K562 (cell line): ENCODE results near the gene SEC22B. TPM values are rescaled to one million over a fixed set of nuclear protein-coding genes. Genes with fewer than 3 reads are reported as not detected.

Experiments used
- CAMTA2 ChIP-seq: fragments of 250-450 bp; sonication (Bioruptor Pico); conservative IDR thresholded peaks from 2 replicates; pipeline ENCODE4 v1.5.1; 2022
- CBX2 ChIP-seq: fragments of 200-600 bp; sonication (generic); IDR thresholded peaks from one replicate; pipeline ENCODE4 v1.6.1; 2012; ENCODE audit warnings: mild to moderate bottlenecking, low read length, inconsistent platforms; ENCODE audit not compliant: insufficient read depth, poor library complexity, severe bottlenecking
- CC2D1A ChIP-seq: fragments of 450-650 bp; IDR thresholded peaks from 2 replicates; pipeline ENCODE4 v1.6.1; 2017; ENCODE audit warnings: mild to moderate bottlenecking
- EGR1 ChIP-seq: fragments of 450-650 bp; conservative IDR thresholded peaks from 2 replicates; pipeline ENCODE4 v1.6.1; 2017; ENCODE audit warnings: mild to moderate bottlenecking
- EWSR1 ChIP-seq: fragments of 450-650 bp; IDR thresholded peaks from 2 replicates; pipeline ENCODE4 v1.6.1; 2018; ENCODE audit warnings: borderline replicate concordance, mild to moderate bottlenecking, low read depth, moderate library complexity; ENCODE audit not compliant: partially characterized antibody
- FOSL1 ChIP-seq: fragments of 200-800 bp; sonication (Bioruptor generic); conservative IDR thresholded peaks from 2 replicates; pipeline ENCODE4 v1.6.1; 2016; ENCODE audit warnings: missing genetic modification characterization, missing compliant biosample characterization
- FOXA3 ChIP-seq, 2 experiments: fragments of 450-650 bp in 1 of 2; sonication (generic) in 1 of 2; formaldehyde crosslinking; IDR thresholded peaks in 1 of 2; conservative IDR thresholded peaks in 1 of 2; 2 replicates each; pipeline versions ENCODE4 v1.4.0 to v1.8.0; 2020 to 2022; ENCODE audit warnings: mild to moderate bottlenecking in 2 of 2, missing genetic modification reagents in 1 of 2
- HDAC8 ChIP-seq: fragments of 450-650 bp; IDR thresholded peaks from 2 replicates; pipeline ENCODE4 v1.6.1; 2016; ENCODE audit warnings: mild to moderate bottlenecking, missing genetic modification characterization, moderate library complexity, missing compliant biosample characterization
- PHF21A ChIP-seq: fragments of 450-650 bp; IDR thresholded peaks from 2 replicates; pipeline ENCODE4 v1.6.1; 2017; ENCODE audit warnings: low read depth, borderline replicate concordance
- RBBP5 ChIP-seq: fragments of 200-600 bp; sonication (generic); IDR thresholded peaks from 2 replicates; pipeline ENCODE4 v1.6.1; 2012; ENCODE audit warnings: borderline replicate concordance, mild to moderate bottlenecking, low read length, control low read depth, inconsistent platforms; ENCODE audit not compliant: insufficient read depth, poor library complexity, severe bottlenecking
- SAP30 ChIP-seq: fragments of 200-600 bp; sonication (generic); IDR thresholded peaks from 2 replicates; pipeline ENCODE4 v1.6.1; 2012; ENCODE audit warnings: borderline replicate concordance, low read depth, mild to moderate bottlenecking, moderate library complexity, low read length, control low read depth, inconsistent platforms; ENCODE audit not compliant: insufficient read depth, poor library complexity, severe bottlenecking
- U2AF1 ChIP-seq: fragments of 200-400 bp; formaldehyde crosslinking; optimal IDR thresholded peaks from 2 replicates; pipeline ENCODE3; 2017; ENCODE audit warnings: mild to moderate bottlenecking, low read depth, low read length, moderate library complexity
- ZEB2 ChIP-seq: fragments of 450-650 bp; IDR thresholded peaks from 2 replicates; pipeline ENCODE4 v1.6.1; 2016
- ZNF124 ChIP-seq: sonication (generic); formaldehyde crosslinking; IDR thresholded peaks from 2 replicates; pipeline ENCODE4 v1.8.1; 2022; ENCODE audit warnings: missing genetic modification reagents
- ZNF347 ChIP-seq: fragments of 450-650 bp; formaldehyde crosslinking; IDR thresholded peaks from 2 replicates; pipeline ENCODE4 v1.4.0; 2020; ENCODE audit warnings: low read depth, mild to moderate bottlenecking, moderate library complexity
- ZSCAN32 ChIP-seq: fragments of 450-650 bp; formaldehyde crosslinking; IDR thresholded peaks from 2 replicates; pipeline ENCODE4 v1.4.0; 2020; ENCODE audit warnings: mild to moderate bottlenecking, moderate library complexity
- polyA plus RNA-seq, 8 experiments: library from polyadenylated mRNA; depleted of rRNA in 4 of 8; stranded (reverse) in 5 of 8; unstranded in 3 of 8; fragments of >200 nt; fragmentation: Nextera tagmentation in 2 of 8; fragmentation: Illumina TruSeq in 1 of 8; extraction: Ambion mirVana in 2 of 8; extraction: Trizol in 1 of 8; gene quantifications; 2 replicates each; pipeline versions ENCODE4 v1.2.1 to v1.2.3, GENCODE V29; 2011 to 2014; ENCODE audit warnings: inconsistent platforms in 1 of 8, missing spikeins in 1 of 8
- total RNA-seq, 7 experiments: library from RNA; depleted of rRNA in 6 of 7; stranded (reverse); fragments of >200 nt in 6 of 7; fragmentation: Illumina TruSeq in 2 of 7; extraction: Trizol in 2 of 7; gene quantifications; 2 replicates each; pipeline versions ENCODE4 v1.2.1 to v1.2.3, GENCODE V29; 2011 to 2021; ENCODE audit warnings: low replicate concordance in 1 of 7
- TF ChIP-seq, protein P1 (sequence below): sonication (generic); formaldehyde crosslinking; IDR thresholded peaks from 2 replicates; pipeline ENCODE4 v1.8.0; 2022; ENCODE audit warnings: mild to moderate bottlenecking, low read depth, missing genetic modification reagents
- TF ChIP-seq, protein P2 (sequence below), 3 experiments: fragments of 200-800 bp in 1 of 3; sonication (Bioruptor generic) in 1 of 3; sonication (generic) in 1 of 3; formaldehyde crosslinking in 1 of 3; IDR thresholded peaks; 2 replicates each; pipeline versions ENCODE4 v1.6.1 to v1.8.0; 2016 to 2022; ENCODE audit warnings: mild to moderate bottlenecking in 2 of 3, missing compliant biosample characterization in 2 of 3, missing genetic modification characterization in 2 of 3, missing genetic modification reagents in 1 of 3
- TF ChIP-seq, protein P3 (sequence below): fragments of 450-650 bp; IDR thresholded peaks from 2 replicates; pipeline ENCODE4 v1.6.1; 2016; ENCODE audit warnings: mild to moderate bottlenecking

Gene SEC22B
- total and polyA plus RNA-seq, 9 of the 15 experiments (the other 6 are each of a cell fraction or from before 2014, with no cell fraction given) = 13.1 to 40.3 (median 23.5) TPM

- TF ChIP-seq, protein P1, sequence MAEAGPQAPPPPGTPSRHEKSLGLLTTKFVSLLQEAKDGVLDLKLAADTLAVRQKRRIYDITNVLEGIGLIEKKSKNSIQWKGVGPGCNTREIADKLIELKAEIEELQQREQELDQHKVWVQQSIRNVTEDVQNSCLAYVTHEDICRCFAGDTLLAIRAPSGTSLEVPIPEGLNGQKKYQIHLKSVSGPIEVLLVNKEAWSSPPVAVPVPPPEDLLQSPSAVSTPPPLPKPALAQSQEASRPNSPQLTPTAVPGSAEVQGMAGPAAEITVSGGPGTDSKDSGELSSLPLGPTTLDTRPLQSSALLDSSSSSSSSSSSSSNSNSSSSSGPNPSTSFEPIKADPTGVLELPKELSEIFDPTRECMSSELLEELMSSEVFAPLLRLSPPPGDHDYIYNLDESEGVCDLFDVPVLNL = 0 out of 2 replicates have a peak, but pooled peaks have one; percentile 60
- peak; percentile 89 for TF ChIP-seq SAP30
- TF ChIP-seq PHF21A = no peak
- TF ChIP-seq HDAC8 (tag) = no peak; the same call in 1 of the 2 replicates
- 0 out of 4 replicates have a peak, but pooled peaks of 1 of the 2 experiments have one; percentile 7 for TF ChIP-seq FOXA3 (CRISPR knock-in tag; conservative IDR thresholded peaks at IDR 0.05 in 1 of 2, IDR thresholded peaks at IDR 0.05 in 1 of 2)
- peak; percentile 91 for TF ChIP-seq RBBP5
- no peak for TF ChIP-seq ZSCAN32 (CRISPR knock-in tag)
- no peak for TF ChIP-seq EGR1
- no peak for TF ChIP-seq U2AF1
- TF ChIP-seq, protein P2, sequence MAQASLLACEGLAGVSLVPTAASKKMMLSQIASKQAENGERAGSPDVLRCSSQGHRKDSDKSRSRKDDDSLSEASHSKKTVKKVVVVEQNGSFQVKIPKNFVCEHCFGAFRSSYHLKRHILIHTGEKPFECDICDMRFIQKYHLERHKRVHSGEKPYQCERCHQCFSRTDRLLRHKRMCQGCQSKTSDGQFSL (CRISPR knock-in tag; IDR thresholded peaks at IDR 0.05) = no peak
- TF ChIP-seq, protein P2 (tag; IDR thresholded peaks at IDR 0.05) = no peak
- TF ChIP-seq, protein P3, sequence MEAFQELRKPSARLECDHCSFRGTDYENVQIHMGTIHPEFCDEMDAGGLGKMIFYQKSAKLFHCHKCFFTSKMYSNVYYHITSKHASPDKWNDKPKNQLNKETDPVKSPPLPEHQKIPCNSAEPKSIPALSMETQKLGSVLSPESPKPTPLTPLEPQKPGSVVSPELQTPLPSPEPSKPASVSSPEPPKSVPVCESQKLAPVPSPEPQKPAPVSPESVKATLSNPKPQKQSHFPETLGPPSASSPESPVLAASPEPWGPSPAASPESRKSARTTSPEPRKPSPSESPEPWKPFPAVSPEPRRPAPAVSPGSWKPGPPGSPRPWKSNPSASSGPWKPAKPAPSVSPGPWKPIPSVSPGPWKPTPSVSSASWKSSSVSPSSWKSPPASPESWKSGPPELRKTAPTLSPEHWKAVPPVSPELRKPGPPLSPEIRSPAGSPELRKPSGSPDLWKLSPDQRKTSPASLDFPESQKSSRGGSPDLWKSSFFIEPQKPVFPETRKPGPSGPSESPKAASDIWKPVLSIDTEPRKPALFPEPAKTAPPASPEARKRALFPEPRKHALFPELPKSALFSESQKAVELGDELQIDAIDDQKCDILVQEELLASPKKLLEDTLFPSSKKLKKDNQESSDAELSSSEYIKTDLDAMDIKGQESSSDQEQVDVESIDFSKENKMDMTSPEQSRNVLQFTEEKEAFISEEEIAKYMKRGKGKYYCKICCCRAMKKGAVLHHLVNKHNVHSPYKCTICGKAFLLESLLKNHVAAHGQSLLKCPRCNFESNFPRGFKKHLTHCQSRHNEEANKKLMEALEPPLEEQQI = peak; percentile 100
- peak; percentile 76; the same call in 1 of the 2 replicates for TF ChIP-seq CAMTA2 (CRISPR knock-in tag)
- peak; percentile 99 for TF ChIP-seq ZEB2
- TF ChIP-seq FOSL1 = peak; percentile 48
- no peak for TF ChIP-seq CBX2
- no peak for TF ChIP-seq ZNF347 (CRISPR knock-in tag)
- TF ChIP-seq EWSR1 = no peak
- no peak for TF ChIP-seq ZNF124 (CRISPR knock-in tag)
- TF ChIP-seq CC2D1A = peak; percentile 99
Observed at GRCh38 chr1:120176092-120176855, at the start of gene SEC22B (continued).
